ENCODE results near the gene UBE2H.

UBE2H gene

GRCh38 chr7:129782818-129783583 lies 169.8 kb downstream of the UBE2H start:
- no peak for TF ChIP-seq CTCF (IDR thresholded peaks at IDR 0.05; ENCODE audit: control extremely low read depth, extremely low read depth, low read depth, missing control alignments)
- CTCF ChIA-PET = no interaction called here
- no peak for DNase-seq (ENCODE audit: extremely low spot score)
- POLR2A ChIA-PET = no interaction called here

GRCh38 chr7:129781928-129782817 lies 170.6 kb downstream of the UBE2H start:
- CTCF ChIA-PET = interaction anchor here (1.4 to 1.7 kb wide), 2 partner anchors 11 to 43 kb away, joined by 3 to 5 read pairs; no protein-coding TSS in a partner anchor
- POLR2A ChIA-PET = no interaction called here
- TF ChIP-seq CTCF (IDR thresholded peaks at IDR 0.05; ENCODE audit: control extremely low read depth, extremely low read depth, low read depth, missing control alignments) = no peak
- no peak for DNase-seq (ENCODE audit: extremely low spot score)

DNA sequence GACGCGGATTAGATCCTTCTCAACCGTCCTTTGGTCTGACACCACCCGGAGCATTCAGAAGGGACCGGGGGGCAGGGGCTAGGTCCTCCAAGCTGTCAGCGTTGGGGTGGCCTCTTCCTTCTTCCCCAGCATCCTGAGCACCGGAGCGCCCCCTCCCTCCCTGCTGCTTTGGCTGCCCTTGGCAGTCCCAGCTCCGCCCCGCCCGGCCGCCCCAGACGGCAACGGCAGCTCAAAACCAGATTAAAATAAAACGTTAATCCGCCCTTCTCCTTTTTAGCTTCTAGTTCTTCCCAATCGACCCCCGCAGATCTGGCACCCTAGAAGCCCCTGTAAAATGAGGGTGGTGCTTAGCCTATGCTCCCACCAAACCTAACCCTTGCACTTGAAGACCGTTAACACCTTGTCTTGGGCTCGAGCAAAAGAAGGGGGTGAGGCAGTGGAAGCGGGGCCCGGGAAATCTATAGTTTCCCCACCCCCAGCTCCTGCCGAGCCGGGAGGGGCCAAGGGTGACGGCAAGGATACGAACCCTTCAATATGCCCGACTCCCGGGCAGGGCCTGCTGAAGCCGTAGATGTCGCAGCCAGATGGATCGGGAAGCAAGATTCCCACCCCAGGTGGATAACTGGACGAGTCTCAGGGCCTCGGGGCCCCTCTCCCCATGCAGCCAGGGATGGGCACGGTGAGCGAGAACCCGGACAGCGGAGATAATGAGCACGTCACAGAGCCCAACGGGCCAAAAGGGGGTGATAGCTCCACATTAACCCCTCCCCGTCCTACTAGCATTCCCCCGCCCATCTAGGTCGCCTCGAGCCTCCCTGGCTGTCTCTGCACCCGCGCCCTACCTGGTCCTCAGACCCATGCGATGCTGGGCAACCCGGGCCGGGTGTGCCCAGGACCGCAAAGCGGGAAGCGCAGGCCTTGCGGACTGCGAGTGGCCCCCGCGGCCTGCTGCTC lies 171.5 kb downstream of the UBE2H start:
- no peak for DNase-seq (ENCODE audit: extremely low spot score)
- CTCF ChIA-PET = interaction anchor here (1.4 to 1.7 kb wide), 2 partner anchors 11 to 44 kb away, joined by 3 to 5 read pairs; no protein-coding TSS in a partner anchor
- POLR2A ChIA-PET = no interaction called here
- TF ChIP-seq CTCF (IDR thresholded peaks at IDR 0.05; ENCODE audit: control extremely low read depth, extremely low read depth, low read depth, missing control alignments) = no peak

All from GM10248 (cell line).